ENCODE results near the gene KLHL17.
A peak's percentile ranks its signal among the peaks of the same experiment; 100 is the strongest.

Gene KLHL17

DNA sequence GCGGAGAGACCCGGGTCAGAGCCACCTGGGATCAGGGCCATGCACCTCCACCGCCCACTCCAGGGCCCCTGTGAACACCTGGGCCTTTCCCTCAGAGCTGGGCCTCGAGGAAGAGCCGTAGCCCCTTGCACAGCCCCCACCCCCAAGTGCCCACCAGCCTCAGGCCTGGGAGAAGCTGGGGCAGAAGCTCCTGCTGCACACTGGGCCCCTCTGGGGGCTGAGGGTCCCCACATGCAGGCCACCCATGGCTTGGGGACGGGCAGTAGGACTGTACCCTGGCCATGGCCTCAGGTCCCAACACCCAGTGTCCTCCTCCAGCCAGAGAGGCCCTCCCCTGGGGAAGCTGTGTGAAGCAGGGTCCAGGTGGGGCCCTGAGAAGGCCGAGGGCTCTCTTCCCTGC is 7.8 kb upstream of the KLHL17 start:
- DNase-seq (ENCODE audit: low read depth), result no peak

DNA sequence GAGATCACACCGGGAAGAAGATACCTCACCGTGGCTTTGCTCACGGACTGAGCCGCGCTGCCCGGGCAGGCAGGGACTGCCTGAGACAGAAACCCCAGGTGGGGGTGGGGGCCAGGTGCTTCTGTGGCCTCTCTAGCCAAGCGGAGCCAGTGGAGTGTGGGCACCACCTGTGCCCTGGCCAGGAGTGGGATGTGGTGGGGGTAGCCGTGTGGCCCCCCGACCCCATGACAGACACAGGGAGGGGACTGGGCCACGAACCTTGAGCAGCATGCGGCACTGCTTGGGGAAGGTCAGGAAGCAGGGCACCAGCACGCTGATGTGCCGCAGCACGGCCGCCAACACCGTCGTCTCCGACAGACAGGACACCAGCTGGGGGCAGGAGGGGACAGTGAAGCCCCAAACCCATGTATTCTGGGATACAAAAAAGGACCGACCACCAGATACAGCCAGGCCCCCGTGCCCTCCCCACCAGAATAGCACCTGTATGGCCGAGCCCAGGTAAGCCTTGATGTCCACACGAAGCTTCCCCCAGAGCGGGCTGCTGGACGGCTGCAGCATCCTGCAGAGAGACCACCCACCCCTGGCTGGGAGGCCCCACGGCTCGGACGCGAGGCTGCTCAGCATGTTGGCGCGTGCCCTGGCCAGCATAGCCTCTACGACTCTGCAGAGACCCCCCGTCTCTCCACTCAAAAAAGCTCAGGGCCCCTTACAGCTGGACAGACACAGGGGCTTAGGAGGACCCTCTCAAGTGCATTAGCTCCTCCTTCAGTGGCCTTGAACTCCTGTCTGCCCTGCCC is 6.7 kb upstream of the KLHL17 start:
- DNase-seq (ENCODE audit: low read depth), result no peak

DNA sequence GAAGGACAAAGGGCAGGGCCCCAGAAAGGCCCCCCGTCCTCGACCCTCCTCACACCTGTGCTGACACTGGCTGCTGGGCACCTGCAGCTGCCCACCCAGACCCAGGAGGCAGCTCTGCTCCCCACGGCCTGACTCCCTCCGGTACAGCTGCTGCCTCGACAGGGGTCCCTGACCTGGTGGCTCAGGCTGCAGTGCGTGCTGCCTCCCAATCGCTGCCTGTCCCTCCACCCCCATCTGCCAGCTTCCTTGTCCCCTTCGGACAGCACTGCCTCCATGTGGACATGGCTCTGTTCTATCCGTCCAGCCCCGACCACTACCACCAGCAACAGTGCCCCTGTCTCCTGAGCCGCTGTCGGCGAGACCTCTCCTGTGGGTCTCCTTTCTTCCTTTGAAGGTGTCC is 5.5 kb upstream of the KLHL17 start:
- no peak for DNase-seq (ENCODE audit: low read depth)

- no peak for DNase-seq (ENCODE audit: low read depth)
Measured at GRCh38 chr1:955474-955873, 4.9 kb upstream of the KLHL17 start.

GRCh38 chr1:956636-957035 is 3.7 kb upstream of the KLHL17 start:
- DNase-seq (ENCODE audit: low read depth), result no peak

- DNase-seq (ENCODE audit: low read depth), result peak; percentile 94
Measured at GRCh38 chr1:958823-959730, 1.3 kb upstream of the KLHL17 start, which contains the start of gene NOC2L. Gene NOC2L (minus strand): TSS chr1:959256. CDS start chr1:959240, 16 bp downstream.

DNA sequence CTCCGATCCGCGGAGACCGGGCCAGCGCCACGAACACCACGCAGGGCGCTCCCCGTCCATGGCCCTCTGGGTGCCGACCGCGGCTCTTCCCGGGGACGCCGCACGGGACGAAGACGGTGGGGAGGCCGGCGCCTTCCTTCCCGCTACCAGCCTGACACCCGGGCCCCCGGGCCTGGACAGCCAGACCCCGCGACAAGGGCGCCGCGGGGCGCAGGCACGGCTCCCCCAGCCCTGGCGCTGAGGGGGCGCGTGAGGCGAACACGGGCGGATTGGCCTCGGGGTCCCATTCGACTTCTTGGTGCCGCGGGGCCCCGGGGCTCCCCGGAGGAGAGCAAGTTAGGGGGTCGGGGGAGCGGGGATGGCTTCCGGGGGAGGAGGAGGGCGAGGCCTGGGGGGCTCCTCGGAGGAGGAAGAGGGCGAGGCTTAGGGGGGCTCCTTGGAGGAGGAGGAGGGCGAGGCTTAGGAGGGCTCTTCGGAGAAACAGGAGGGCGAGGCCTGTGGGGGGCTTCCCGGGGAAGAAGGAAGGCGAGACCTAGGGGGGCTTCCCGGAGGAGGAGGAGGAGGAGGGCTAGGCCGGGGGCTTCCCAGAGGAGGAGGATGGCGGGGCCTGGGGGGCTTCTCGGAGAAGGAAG is 537 bp upstream of the KLHL17 start:
- DNase-seq (ENCODE audit: low read depth), result no peak

DNA sequence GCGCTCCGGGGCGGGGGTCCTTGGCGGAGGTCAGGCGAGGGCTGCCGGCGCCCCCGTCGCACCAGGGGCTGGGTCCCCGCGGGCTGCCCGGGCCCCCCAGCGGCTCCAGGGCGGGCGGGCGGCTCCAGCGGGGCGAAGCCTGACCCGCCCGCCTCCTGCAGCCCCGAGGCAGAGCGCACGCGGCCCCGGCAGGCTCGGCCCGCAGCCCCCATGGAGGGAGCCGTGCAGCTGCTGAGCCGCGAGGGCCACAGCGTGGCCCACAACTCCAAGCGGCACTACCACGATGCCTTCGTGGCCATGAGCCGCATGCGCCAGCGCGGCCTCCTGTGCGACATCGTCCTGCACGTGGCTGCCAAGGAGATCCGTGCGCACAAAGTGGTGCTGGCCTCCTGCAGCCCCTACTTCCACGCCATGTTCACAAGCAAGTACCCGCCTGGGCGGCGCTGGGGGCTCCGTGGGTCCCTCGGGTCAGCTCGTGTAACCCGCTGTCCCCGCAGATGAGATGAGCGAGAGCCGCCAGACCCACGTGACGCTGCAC is 817 bp downstream of the KLHL17 start:
- peak; percentile 31 for DNase-seq (ENCODE audit: low read depth)

DNA sequence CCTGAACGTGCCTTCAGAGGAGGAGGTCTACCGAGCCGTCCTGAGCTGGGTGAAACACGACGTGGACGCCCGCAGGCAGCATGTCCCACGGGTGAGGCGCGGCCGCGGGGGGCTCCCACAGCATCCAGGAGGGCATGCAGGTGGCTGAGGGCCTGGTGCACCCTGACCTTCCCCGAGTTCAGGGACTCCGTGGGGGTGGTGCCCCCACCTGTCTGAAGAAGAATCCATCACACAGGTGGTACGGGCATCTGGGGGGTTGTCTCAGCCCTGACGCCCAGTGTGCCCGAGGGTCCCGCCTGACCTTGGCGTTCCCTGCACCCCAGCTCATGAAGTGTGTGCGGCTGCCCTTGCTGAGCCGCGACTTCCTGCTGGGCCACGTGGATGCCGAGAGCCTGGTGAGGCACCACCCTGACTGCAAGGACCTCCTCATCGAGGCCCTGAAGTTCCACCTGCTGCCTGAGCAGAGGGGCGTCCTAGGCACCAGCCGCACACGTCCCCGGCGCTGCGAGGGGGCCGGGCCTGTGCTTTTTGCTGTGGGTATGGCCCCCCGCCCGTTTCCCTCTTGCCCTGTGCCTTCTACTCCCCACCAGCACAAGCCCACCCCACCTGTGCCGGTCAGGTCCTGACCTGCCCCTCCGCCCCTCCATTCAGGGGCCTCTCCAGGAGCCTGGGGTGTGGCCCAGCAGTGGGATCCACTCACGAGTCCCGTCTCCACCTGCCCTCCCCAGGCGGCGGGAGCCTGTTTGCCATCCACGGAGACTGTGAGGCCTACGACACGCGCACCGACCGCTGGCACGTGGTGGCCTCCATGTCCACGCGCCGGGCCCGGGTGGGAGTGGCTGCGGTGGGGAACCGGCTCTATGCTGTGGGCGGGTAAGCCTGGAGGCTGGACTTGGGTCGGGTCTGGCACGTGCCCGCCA is 2.3 kb downstream of the KLHL17 start:
- DNase-seq (ENCODE audit: low read depth), result no peak

- DNase-seq (ENCODE audit: low read depth), result no peak
Measured at GRCh38 chr1:963301-963651, 2.9 kb downstream of the KLHL17 start.

DNA sequence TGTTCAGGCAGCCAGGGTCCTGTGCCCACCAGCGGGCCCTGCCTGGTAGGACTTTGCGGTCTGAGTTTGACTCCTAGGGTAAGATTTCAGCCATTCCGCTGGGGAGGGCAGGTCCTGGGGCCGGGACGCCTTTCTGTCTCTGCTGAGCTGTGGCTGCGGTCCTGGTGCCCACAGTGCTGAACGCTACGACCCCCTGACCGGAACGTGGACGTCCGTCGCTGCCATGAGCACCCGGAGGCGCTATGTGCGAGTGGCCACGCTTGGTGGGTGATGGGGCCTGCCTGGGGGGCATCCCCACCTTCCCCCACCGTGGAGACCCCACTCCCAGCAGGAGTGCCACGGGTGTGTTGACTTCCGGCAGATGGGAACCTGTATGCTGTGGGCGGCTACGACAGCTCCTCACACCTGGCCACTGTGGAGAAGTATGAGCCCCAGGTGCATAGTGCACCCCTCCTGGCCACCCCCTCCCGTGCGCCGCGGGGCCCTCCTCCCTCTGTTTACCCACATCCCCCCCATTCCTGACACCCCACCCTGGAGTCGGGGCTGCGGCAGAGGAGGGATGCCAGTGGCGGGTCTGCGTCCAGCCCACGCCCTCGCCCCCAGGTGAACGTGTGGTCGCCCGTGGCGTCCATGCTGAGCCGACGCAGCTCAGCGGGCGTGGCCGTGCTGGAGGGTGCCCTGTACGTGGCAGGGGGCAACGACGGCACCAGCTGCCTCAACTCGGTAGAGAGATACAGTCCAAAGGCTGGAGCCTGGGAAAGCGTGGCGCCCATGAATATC is 3.6 kb downstream of the KLHL17 start:
- DNase-seq (ENCODE audit: low read depth), result no peak

- no peak for DNase-seq (ENCODE audit: low read depth)
Measured at GRCh38 chr1:964691-965525, 4.5 kb downstream of the KLHL17 start.

DNA sequence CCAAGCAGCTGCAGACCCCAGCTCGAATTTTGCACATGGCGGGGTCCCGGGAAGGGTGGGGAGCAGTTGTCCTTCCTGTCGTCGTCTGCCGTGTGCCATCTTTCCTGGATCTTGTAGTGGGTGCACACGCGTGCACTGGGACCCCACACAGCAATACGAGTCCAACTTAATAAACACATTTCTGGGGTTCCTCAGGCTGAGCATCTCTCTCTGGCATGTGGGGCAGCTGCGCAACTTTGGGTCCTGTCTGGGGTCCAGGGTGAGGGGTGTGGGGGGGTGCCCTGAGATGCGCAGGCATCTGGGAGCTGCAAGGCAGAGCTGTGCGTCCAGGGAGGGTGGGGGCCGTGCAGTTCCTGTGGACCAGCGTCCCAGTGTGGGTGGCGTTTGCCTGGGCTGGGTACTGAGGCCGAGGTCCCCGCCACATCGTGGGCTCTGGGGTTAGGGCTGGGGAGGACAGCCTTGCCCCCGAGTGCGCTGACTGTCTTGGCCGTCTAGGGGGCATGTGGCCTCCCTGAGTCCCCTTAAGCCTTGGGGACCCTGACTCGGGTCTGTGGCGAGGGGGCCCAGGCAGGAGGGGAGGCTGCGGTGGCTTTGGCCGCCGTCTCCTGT is 5.2 kb downstream of the KLHL17 start:
- no peak for DNase-seq (ENCODE audit: low read depth)

DNA sequence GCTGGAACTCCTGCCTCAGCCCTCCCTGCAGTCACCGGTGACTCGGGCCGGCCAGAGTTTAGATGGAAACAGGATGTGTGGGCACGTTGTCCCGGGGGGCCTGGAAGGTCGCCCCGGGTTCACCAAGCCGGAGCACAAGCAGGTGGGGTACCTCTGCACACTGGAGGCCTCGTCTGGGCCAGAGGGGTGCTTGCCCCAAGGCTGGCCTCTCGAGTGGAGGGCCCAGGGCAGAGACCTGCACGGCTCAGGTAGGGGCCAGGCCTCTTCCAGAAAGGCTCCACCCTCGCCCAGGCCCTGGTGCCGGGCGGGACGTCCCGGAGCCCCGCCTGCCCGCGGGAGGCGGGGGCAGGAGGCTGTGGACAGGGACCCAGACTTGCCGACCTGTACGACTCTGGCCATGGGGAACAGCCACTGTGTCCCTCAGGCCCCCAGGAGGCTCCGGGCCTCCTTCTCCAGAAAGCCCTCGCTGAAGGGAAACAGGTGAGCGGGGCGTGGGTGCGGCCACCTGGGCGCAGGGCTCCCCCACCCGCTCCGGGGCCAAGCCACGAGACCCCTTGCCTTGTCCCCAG is 5.8 kb downstream of the KLHL17 start, which contains the start of gene PLEKHN1:
PLEKHN1 (plus strand) TSS at position 348 of the 569 bp plus-strand sequence; CDS start at position 398, 50 bp downstream.
- peak; percentile 73 for DNase-seq (ENCODE audit: low read depth)

GRCh38 chr1:966704-967300 is 6.4 kb downstream of the KLHL17 start:
- DNase-seq (ENCODE audit: low read depth), result peak; percentile 77

DNA sequence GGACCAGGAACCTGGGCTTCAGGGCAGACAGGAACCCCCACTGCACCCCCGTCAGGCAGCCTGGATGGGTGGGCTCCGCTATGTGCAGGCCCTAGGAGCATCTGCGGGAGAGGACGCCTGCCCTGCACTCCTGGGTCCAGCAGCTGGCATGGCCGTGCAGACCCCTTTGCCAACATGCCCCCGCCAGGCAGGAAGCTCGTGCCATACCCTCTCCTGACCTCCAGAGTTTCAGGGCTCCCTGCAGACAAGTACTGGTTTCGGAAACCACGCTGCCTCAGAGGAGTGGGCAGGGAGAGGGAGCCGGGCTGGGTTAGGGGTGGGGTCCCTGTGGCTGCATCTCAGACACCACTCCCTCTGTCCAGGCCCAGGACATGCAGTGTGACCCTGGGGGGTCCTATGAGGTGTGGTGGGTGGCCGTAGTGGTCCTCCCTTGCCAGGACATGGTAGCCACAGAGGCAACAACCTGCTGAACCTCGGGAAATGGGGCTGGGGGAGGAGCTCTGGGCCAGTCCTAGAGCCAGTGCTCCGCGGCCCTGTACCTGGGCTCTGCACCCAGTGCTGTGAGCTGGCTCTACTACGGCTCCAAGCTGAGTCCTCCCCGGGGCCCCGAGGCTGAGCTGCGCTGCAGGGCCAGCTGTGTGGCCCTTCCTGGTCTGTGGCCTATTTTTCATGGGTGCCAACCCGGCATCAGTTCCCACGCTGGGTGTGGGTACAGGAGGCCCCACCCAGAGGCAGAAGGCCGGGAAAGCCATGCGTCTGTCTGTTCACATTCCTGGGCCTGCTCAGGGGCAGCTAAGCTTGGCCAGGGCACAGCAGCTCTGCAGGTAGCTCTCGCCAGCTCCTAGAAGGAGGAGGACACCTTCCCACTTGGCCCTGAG is 7.3 kb downstream of the KLHL17 start:
- DNase-seq (ENCODE audit: low read depth), result no peak

GRCh38 chr1:969260-969855 is 9.0 kb downstream of the KLHL17 start:
- no peak for DNase-seq (ENCODE audit: low read depth)
